Body of pancreas (tissue), 4 donors: ENCODE results near the gene STIM2. TPM values are rescaled to one million over a fixed set of nuclear protein-coding genes. Genes with fewer than 3 reads are reported as not detected.
A peak's percentile ranks its signal among the peaks of the same experiment; 100 is the strongest.
"Not testable (repeated sequence)": the region's sequence is repeated elsewhere in the genome, so short reads cannot be mapped to it uniquely, and the experiment has no call there.

Source experiments
- ATAC-seq: fragments of 150-250 bp; one replicate; pipeline ENCODE4 v1.9.1; 2016
- DNase-seq, 4 donors: peaks; one replicate each; pipeline ENCODE4 v3.0.0-alpha.2; 2019
- H3K27ac ChIP-seq, 4 donors: fragments of 200-600 bp; sonication (generic); 1 replicate in 3 of 4; 2 replicates in 1 of 4; pipeline versions ENCODE4 v1.5.1 to v1.6.1; 2016 to 2019; ENCODE audit warnings: mild to moderate bottlenecking in 1 of 4, mixed read lengths in 1 of 4, moderate library complexity in 1 of 4
- H3K27me3 ChIP-seq, 2 donors: fragments of 200-600 bp; sonication (generic); one replicate each; pipeline ENCODE4 v1.6.0; 2016; ENCODE audit warnings: mild to moderate bottlenecking in 1 of 2
- H3K36me3 ChIP-seq, 2 donors: fragments of 200-600 bp; sonication (generic); replicated peaks in 1 of 2; 2 replicates each; pipeline ENCODE4 v1.5.1; 2016; ENCODE audit warnings: low read depth in 2 of 2; ENCODE audit not compliant: insufficient read depth in 1 of 2
- H3K4me1 ChIP-seq: fragments of 200-600 bp; sonication (generic); one replicate; pipeline ENCODE4 v1.6.0; 2016
- H3K4me3 ChIP-seq, 2 donors: fragments of 200-600 bp; sonication (generic); 1 replicate in 1 of 2; 2 replicates in 1 of 2; pipeline ENCODE4 v1.5.1; 2016 to 2019
- H3K9me3 ChIP-seq, 3 donors: fragments of 200-600 bp; sonication (generic); 1 replicate in 2 of 3; 2 replicates in 1 of 3; pipeline ENCODE4 v1.5.1; 2016
- POLR2A ChIP-seq, 3 donors: fragments of 450-650 bp; IDR thresholded peaks; one replicate each; pipeline ENCODE4 v1.6.1; 2016; ENCODE audit warnings: antibody characterized with exemption in 3 of 3, mild to moderate bottlenecking in 2 of 3
- WGBS, 2 donors: methylation state at CpG; one replicate each; pipeline ENCODE4 v1.1.5; 2017; 5-methylcytosine and 5-hydroxymethylcytosine counted together
- intact Hi-C: fragments of 100-400 bp; cut with DNase I; formaldehyde crosslinking; loops from one replicate; pipeline ENCODE4 v1.15.1; 2023
- total RNA-seq, 2 donors: library from RNA; depleted of rRNA; stranded (reverse); fragments of >200 nt; gene quantifications; one replicate each; pipeline ENCODE4 v1.1.0, GENCODE V29; 2016
- TF ChIP-seq, protein P1 (sequence below), 7 experiments: fragments of 450-650 bp in 4 of 7; fragments of 200-600 bp in 3 of 7; sonication (generic) in 3 of 7; IDR thresholded peaks; one replicate each; pipeline ENCODE4 v1.5.1; 2016 to 2019; ENCODE audit warnings: antibody characterized with exemption in 7 of 7

STIM2 gene
- total RNA-seq, 2 donors from 2014 or later: 10.9 to 53.4 TPM

DNA sequence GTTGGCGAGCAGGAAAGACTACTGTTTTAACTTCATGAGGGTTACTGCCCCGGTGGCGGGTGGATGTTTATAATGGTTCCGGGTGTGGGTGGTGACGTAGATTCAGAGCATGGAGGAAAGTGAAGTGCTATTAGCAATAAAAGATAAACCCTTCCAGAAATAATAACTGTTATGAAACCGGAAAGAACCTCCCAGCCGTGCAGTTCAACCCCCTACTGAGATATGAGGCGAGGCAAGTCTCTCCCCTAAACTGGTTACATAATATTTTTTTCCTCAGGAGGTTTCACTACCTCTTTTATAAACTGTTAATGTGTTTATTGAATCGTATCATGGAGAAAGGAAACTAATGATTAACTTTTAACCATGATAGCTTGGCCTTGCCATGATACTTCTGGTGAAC is 33.9 kb upstream of the STIM2 start:
- H3K4me1 ChIP-seq: peaks cover 45% of the 10 kb centered on the region
- no peaks in the 10 kb centered on the region for H3K36me3 ChIP-seq
- peak; percentile 77 for ATAC-seq
- DNase-seq: peak; percentile 46 to 83 (median 62)
- 6% methylated on average over 9 of the region's 9 CpGs for WGBS, 2 donors
- intact Hi-C loops: no loop called here
- peak overlapping the region; percentile 59 to 86 (median 70) for H3K27ac ChIP-seq
- no peaks in the 10 kb centered on the region for H3K27me3 ChIP-seq
- peak in 2 of 3 donors; percentile 31 to 37 for TF ChIP-seq POLR2A (IDR thresholded peaks at IDR 0.05)
- TF ChIP-seq, protein P1, sequence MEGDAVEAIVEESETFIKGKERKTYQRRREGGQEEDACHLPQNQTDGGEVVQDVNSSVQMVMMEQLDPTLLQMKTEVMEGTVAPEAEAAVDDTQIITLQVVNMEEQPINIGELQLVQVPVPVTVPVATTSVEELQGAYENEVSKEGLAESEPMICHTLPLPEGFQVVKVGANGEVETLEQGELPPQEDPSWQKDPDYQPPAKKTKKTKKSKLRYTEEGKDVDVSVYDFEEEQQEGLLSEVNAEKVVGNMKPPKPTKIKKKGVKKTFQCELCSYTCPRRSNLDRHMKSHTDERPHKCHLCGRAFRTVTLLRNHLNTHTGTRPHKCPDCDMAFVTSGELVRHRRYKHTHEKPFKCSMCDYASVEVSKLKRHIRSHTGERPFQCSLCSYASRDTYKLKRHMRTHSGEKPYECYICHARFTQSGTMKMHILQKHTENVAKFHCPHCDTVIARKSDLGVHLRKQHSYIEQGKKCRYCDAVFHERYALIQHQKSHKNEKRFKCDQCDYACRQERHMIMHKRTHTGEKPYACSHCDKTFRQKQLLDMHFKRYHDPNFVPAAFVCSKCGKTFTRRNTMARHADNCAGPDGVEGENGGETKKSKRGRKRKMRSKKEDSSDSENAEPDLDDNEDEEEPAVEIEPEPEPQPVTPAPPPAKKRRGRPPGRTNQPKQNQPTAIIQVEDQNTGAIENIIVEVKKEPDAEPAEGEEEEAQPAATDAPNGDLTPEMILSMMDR (IDR thresholded peaks at IDR 0.05): no peak
- no peaks in the 10 kb centered on the region for H3K9me3 ChIP-seq
- H3K4me3 ChIP-seq: no peak overlapping the region

DNA sequence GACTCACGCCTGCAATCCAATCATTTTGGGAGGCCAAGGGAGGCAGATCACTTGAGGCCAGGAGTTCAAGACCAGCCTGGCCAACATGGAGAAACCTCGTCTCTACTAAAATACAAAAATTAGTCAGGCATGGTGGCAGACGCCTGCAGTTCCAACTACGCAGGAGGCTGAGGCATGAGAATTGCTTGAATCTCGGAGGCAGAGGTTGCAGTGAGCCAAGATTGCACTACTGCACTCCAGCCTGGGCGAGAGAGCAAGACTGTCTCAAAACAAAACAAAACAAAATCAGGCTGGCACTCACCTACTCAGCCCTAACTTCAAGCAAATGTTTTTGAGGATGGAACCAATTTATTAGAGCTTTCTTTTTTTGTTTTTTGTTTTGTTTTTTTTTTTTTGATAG is 33.3 kb upstream of the STIM2 start:
- WGBS, 2 donors: 79 to 80% methylated on average over 6 of the region's 6 CpGs
- H3K9me3 ChIP-seq, DNase-seq, ATAC-seq, H3K27me3 ChIP-seq, H3K4me3 ChIP-seq, intact Hi-C loops, H3K36me3 ChIP-seq: not testable (repeated sequence)
- Histone ChIP-seq H3K4me1 (peaks cover 45% of the 10 kb centered on the region), H3K27ac (peak overlapping the region; percentile 59 to 86 (median 70))

DNA sequence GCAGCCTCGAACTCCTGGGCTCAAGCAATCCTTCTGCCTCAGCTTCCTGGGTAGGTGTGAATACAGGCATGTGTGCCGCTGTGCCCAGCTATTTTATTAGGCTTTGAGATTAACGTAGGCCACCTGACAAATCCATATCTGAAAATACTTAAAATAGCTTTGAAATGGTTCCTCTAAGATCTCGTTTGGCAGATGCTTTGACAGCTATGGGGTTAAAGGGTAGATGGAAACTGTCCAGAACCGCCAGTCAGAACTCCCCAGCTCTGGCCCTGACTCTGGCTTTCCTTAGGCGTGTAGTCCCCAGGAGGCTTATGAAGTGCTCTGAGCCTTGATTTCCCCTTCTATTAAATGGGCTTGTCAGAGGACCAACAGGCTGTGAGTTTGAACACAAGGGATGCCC is 32.8 kb upstream of the STIM2 start:
- DNase-seq: peak; percentile 41 to 61 (median 52)
- intact Hi-C loops: no loop called here
- Histone ChIP-seq H3K36me3 (no peaks in the 10 kb centered on the region), H3K4me3 (no peak overlapping the region), H3K27me3 (no peaks in the 10 kb centered on the region), H3K4me1 (peaks cover 45% of the 10 kb centered on the region), H3K27ac (peak overlapping the region; percentile 39 to 86 (median 78)), H3K9me3 (no peaks in the 10 kb centered on the region)
- peak; percentile 55 for ATAC-seq
- WGBS, 2 donors: 25 to 28% methylated on average over 6 of the region's 6 CpGs
- no peak for TF ChIP-seq POLR2A (IDR thresholded peaks at IDR 0.05)
- TF ChIP-seq, protein P1 (IDR thresholded peaks at IDR 0.05): no peak

DNA sequence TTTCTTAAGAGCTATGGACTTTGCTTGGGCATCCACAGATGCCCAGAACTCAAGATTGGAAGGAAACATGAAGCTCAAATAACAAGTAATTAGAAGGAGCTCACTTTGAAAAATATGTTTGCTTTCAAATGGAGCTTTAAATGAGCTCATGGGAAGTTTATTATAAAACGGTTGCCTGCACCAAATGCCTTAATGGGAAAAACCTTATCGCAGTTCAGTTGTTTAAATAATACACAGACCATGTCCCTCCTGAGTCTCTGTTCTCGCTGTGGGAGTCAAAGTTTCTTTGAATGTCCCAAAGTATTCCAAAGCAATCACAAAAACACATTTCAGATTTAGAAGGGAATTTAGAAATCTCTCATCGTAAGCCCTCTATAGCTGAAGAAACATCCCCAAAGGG is 31.6 kb upstream of the STIM2 start:
- H3K4me1 ChIP-seq: peaks cover 45% of the 10 kb centered on the region
- DNase-seq (peak in 1 of 4 donors; percentile 21), ATAC-seq (peak; percentile 57)
- no peak overlapping the region for H3K4me3 ChIP-seq
- peak overlapping the region; percentile 52 to 86 (median 78) for H3K27ac ChIP-seq
- TF ChIP-seq, protein P1 (IDR thresholded peaks at IDR 0.05): no peak
- peak in 1 of 3 donors; percentile 12 for TF ChIP-seq POLR2A (IDR thresholded peaks at IDR 0.05)
- H3K36me3 ChIP-seq: no peaks in the 10 kb centered on the region
- intact Hi-C loops: no loop called here
- no peaks in the 10 kb centered on the region for H3K9me3 ChIP-seq
- H3K27me3 ChIP-seq: no peaks in the 10 kb centered on the region
- WGBS, 2 donors: 34 to 35% methylated on average over 4 of the region's 4 CpGs

DNA sequence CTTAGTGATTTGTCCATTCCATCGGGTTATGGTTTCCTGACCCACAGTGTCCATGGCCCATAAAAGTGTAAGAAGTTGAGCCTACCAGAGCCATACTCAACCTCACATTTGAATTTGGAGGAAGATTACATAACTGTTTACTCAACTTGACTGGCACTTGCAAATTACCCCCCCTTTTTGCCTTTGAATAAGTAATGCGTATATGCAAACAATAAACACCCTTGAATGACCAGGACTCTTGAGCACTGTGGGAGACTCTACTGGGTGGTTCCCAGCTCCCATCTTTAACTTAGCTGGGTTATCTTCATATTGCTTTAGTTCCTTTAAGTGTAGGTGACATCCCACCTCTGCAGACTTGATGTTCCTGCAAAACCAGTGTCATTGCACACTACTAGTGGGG is 30.6 kb upstream of the STIM2 start:
- peaks cover 45% of the 10 kb centered on the region for H3K4me1 ChIP-seq
- intact Hi-C loops: no loop called here
- peak overlapping the region in 3 of 4 donors; percentile 77 to 86 (median 78) for H3K27ac ChIP-seq
- no peak overlapping the region for H3K4me3 ChIP-seq
- H3K27me3 ChIP-seq: no peaks in the 10 kb centered on the region
- no peaks in the 10 kb centered on the region for H3K9me3 ChIP-seq
- WGBS, 2 donors: 69 to 82% methylated on average over 2 of the region's 2 CpGs
- TF ChIP-seq, protein P1 (IDR thresholded peaks at IDR 0.05): no peak
- no peak for TF ChIP-seq POLR2A (IDR thresholded peaks at IDR 0.05)
- DNase-seq (no peak), ATAC-seq (no peak)
- no peaks in the 10 kb centered on the region for H3K36me3 ChIP-seq
